ENCODE data around the gene SMARCB1.
A peak's percentile ranks its signal among the peaks of the same experiment; 100 is the strongest.

The SMARCB1 gene

DNA sequence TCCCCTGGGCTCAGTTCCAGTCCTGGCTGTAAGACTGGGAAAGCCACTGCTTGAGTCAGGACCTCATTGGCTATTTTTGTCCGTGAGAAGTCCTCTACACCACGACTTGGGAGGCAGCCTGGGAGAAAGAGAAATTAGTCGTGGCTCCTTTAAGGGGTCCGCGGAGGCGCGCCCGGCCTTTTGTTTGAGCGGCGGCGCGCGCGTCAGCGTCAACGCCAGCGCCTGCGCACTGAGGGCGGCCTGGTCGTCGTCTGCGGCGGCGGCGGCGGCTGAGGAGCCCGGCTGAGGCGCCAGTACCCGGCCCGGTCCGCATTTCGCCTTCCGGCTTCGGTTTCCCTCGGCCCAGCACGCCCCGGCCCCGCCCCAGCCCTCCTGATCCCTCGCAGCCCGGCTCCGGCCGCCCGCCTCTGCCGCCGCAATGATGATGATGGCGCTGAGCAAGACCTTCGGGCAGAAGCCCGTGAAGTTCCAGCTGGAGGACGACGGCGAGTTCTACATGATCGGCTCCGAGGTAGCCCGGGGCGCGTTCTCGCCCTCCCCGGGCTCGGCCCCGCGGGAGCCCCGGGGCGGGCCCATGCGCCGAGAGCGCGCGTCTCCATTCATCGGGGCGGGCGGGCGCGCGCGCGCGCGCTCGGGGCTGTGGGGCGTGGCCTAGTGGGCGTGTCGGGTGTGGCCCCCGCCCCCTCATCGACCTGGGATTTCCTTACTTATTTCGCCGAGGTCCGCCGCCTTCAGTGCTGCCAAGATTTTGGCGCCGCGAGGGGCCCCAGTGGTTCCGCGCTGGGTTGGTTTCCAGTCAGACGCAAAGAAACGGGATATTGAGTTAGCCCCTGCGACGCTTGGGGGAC, at the start of gene SMARCB1:
SMARCB1 (plus strand) TSS at position 215 of the 848 bp plus-strand sequence; CDS start at position 419, 204 bp downstream.
- peak; percentile 69 for DNase-seq

GRCh38 chr22:23737696-23738095, 49.1 kb upstream of the SMARCB1 start:
- no peak for DNase-seq

GRCh38 chr22:23742505-23743264, 44.1 kb upstream of the SMARCB1 start:
- DNase-seq = no peak

DNA sequence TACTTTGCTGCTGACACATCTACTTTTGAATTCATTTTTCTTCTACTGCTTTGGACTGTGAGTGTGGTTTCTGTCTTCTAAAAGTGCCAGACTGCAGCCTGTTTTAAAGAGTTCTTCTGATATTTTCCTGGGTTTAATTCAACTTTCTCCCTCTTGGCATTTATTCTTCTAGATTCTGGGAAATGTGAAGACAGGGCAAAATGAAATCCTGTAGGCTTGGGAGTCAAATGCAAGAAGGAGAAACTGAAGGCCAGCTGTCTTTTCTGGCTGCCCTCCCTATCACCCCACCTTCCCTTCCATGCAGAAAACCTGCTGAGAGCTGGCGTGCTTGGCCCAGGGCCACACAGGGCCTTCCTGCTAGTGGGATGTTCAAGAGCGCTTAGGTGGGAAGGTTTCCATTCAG, 43.5 kb upstream of the SMARCB1 start:
- DNase-seq = no peak

DNA sequence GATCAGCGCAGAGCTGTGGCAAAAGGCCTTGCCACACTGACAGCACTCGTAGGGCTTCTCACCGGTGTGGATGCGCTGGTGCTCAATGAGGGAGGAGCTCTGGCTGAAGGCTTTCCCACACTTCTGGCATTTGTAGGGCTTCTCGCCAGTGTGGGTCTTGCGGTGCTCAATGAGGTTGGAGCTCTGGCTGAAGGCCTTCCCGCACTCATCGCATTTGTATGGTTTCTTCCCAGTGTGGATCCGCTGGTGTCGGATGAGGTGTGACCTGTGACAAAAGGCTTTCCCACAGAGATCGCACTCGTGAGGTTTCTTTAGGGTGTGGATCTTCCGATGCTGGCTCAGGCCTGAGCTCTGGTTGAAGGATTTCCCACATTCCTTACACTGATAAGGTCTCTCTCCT, 42.8 kb upstream of the SMARCB1 start:
- DNase-seq = no peak

DNA sequence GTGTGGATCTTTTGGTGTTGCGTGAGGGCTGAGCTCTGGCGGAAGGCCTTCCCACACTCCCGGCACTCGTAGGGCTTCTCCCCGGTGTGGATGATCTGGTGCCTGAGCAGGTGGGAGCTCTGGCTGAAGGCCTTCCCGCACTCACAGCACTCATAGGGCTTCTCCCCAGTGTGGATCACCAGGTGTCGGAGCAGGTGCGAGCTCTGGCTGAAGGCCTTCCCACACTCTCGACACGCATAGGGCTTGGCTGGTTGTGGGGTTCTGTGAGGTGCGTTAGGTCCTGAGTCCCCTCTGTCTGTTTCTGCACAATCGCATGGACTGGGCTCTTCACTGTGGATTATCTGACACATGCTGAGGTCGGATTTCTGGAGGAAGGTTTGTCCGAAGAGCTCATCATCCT, 42.3 kb upstream of the SMARCB1 start:
- DNase-seq = no peak

DNA sequence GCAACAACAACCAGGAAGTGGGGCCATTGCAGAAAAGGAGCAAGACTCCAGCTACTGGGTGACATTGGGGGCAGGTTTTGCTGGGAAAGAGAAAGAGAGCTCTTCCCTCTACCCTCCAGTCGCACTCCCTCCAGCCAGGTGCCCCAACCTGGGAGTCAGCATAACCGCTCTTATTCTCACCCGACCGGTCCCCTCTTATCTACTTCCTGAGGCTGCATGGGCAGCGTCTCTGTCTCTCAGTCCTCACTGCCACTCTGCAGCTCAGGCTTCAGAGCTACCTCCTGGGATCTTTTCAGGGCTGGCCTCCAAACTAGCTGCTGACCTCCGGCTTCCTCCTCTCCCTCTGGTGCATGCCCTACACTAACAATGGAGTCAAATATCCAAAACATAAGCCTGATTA, 41.0 kb upstream of the SMARCB1 start:
- peak; percentile 8 for DNase-seq

DNA sequence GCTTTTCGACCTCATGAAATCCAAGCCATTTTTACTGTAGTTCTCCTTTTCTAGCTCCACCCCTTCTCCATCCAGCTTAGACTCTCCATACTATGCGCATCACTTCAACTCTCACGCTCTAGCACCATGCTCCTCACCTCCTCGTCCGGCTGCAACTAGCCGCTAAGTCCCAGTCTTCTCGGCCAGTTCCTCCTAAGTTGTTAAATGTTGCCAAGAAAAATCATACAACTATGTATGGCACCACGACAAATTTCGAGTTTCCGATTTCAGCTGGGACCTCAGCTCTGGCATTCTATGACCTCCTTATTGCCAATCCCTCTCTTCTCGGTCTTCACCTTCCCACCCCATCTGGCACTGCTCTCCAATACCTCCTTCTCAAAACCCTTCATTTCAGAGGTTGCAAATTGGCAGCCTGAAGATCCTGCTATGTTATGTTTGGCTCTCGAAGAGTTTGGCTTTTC, 36.9 kb upstream of the SMARCB1 start:
- peak; percentile 29 for DNase-seq

DNA sequence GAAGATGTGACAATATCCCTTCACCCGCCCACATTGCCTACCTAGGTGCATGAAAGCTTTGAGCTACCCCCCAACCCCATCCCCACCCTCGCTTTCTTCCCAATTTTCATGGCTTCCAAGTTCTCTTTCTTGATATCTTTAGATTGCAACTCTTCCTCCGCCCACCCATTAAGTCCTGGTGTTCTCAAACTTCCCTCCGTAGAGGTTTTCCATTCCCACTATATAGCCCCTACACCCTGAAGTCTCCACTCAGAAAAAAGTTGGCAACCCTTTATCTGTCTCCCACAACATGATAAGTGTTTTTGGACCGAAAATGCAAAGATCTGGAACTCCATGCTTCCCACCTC, 36.4 kb upstream of the SMARCB1 start:
- no peak for DNase-seq

DNA sequence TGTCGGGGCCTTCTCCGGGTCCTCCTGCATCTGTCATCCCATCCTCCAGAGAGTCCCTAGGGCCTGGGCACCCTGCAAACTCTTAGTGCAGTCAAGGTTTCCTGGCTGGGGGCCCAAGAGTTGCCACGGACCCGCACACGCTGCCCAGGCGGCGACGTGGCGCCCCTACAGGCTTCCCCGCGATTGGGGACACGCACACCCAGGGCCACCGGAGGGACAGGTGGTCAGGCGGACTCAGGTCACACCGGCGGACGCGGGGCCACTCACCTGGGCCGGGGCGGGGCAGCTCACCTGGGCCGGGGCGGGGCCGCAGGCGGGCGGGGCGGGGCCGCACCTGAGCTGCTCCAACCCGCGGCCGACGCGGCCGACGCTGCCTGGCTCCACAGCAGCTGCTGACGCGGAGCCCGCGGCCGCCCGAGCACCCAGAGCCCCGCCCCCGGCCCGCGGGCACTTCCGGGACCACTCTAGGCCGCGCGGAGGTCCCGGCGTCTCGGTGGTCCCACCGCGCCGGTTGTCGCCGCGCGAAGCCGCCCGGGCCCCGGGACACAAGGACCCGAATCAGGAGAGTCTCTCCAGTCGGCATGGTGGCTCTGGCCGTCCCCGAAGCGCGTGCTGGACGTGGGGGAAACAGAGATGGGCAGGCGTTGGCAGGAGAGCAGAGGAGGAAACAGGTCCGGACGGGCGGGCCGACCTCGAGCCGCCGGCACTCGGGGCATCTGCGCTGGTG, 35.9 kb upstream of the SMARCB1 start, which contains the start of gene ZNF70:
ZNF70 (minus strand) TSS at position 399 of the 727 bp plus-strand sequence. CDS start 5,972 bp downstream, outside the sequence.
- peak; percentile 79 for DNase-seq

DNA sequence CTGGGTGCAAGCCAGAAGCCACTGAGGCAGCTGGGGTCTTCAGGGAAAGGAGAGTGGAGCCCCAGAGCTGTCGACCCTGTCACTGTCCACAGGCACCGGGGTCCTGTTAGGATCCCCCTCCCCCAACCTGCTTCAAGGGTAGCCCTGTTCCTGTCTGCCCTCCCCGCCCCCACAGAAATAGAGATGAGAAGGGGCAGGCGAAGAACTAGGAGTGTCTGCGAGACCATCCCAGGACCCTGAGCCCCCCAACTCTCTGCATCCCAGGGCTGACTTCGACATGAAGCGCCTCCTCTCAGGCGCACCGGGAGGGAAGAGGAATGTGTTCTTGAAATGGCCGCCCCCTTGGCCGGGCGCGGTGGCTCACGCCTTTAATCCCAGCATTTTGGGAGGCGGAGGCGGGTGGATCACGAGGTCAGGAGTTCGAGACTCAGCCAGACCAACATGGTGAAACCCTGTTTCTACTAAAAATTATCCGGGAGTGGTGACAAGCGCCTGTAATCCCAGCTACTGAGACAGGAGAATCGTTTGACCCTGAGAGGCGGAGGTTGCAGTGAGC, 35.2 kb upstream of the SMARCB1 start:
- DNase-seq = peak; percentile 13

- no peak for DNase-seq
These were observed 34.6 kb upstream of the SMARCB1 start for GRCh38 chr22:23752090-23752691.

GRCh38 chr22:23752750-23753149, 34.0 kb upstream of the SMARCB1 start:
- no peak for DNase-seq

DNA sequence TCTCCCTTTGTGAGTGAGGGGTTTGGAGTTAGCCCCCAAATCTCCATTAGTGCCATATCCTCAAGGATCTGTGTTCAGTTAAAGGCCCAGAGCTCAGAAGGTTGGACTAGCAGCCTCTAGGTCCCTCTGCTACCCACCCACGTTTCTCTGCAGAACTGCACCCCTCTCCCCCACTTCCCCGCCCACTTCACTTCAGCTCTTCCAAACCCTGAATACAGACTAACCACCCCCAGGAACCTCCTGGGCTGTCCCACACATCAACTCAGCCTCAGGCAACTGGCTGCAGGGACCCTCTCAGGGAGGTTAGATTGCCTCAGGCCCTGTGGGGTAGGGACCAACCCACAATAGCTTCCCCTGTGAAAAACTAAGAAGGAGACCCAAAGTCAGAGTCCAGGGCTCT, 33.4 kb upstream of the SMARCB1 start:
- DNase-seq = no peak

DNA sequence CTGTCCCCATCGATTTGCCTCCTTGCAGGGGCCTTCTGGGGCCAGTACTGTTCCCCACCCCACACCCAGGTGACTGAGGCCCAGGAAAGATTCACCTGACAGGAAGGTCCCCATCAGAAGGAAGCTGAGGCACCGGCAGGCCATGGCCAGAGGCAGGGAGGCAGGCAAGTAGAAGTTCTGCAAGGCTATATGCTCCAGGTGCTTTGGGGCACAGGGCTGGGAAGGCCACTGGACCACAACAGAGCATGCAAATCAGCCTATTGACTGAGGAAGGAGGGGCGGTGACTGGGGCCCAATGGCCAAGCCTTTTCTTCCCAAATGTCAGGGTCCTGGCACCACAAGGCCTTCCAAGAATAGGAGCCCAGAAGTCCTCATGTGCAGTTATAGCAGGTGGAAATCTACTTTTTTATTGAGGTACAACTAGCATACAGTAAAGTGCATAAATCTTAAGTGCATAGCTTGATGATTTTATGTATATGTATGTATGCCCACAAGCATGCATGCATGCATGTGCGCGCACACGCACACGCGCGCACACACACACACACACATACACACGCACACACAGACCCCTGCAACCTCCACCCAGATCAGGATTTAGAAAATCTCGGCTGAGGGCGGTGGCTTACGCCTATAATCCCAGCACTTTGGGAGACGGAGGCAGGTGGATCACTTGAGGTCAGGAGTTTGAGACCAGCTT, 32.4 kb upstream of the SMARCB1 start, which contains the start of gene VPREB3:
VPREB3 (minus strand) TSS at position 206 of the 700 bp plus-strand sequence; CDS start at position 144, 62 bp downstream.
- DNase-seq = no peak

DNA sequence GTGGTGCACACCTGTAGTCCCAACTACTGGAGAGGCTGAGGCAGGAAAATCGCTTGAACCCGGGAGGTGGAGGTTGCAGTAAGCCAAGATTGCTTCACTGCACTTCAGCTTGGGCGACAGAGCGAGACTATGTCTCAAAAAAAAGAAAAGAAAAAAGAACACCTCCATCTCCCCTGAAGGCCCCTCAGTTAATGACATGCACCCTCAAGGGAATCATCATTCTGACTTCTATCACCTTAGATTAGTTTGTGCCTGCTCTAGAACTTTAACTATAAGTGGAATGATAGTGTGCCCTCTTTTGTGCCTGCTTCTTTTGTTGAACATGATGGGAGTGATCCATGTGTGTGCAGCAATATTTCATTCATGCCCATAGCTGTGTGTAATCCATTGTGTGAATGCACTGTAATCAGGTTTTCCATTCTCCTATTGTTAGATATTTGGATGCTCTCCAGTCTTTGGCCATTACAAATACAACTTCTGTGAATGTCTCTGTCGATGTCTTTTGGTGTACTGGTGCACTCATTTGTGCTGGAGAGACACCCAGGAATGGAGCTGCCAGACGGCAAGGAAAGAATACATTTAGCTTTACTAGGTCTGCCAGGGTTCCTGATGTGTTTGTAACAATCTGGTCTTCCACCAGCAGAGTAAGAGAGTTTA, 31.7 kb upstream of the SMARCB1 start:
- no peak for DNase-seq

DNA sequence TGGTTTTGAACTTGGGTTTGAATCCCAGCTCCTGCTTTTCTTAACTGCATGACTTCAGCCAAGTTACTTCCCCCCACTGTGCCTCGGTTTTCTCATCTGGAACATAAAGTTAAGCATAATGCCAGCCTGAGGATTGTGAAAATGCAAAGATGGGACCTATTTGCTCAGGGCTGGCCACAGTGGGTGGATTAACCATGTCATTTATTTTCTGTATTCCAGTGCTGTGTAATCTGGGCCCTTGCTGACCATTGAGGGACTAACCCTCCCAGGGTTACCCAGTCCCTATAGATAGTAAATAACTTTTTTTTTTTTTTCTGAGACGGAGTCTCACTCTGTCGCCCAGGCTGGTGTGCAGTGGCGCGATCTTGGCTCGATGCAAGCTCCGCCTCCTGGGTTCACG, 31.1 kb upstream of the SMARCB1 start:
- DNase-seq = no peak

DNA sequence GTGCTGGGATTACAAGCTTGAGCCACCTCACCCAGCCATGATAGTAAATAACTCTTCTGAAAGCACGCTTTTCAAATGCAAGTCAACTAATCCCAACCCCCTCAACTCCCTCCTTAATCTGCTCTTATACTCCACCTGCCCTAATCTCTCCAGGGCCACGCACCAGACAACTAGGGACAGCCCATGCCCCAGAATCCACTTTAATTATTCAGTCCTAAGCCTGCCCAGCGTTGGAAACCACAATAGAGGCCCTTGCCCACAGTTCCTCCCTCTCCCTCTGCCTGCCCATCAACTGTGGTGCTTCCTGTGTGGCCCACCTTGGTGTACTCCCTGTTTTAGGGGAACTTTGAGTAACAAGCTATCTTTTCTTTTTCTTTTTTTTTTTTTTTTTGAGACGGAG, 29.9 kb upstream of the SMARCB1 start:
- DNase-seq = no peak

DNA sequence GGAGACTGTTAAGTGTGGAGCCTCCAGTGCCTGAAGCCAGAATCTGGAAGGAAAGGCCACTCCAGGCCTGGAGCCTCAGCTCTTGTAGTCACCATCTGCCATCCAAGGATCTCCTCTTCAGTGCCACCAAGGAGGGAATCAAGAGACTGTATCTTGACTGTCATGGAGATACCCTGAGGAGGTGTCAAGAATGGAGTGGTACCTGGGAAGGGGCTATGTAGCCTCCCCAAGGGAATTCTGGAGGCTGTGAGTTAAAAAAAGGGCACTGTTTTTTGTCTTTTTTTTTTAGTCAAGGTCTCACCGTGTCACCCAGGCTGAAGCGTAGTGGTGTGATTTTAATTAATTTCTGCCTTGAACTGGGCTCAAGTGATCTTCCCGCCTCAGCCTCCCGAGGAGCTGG, 27.2 kb upstream of the SMARCB1 start:
- DNase-seq = no peak

DNA sequence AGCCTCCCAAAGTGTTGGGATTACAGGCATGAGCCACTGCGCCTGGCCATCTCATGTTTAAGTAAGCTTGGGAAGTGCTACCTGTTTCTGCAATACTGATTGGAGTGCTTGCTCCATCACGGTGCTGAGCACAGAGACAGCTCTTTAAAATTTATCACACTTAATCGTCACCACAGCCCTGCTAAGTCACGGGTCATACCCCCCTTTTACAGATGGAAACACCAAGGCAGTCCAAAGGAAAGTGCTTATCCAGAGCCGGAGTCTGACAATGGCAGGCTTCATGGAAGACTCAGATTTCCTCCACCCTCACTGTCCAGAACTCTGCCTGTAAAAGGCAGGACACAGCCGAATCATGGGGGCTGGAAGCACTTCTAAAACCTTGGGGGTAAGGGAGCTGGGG, 26.7 kb upstream of the SMARCB1 start:
- DNase-seq = no peak

Measured in NCI-H510A treated with DMSO at 0.1 percent for 48 hours (cell line).